ENCODE measurements around the gene VRK2.
"Not testable (repeated sequence)": the region's sequence is repeated elsewhere in the genome, so short reads cannot be mapped to it uniquely, and the experiment has no call there.

- TF ChIP-seq, protein P1, sequence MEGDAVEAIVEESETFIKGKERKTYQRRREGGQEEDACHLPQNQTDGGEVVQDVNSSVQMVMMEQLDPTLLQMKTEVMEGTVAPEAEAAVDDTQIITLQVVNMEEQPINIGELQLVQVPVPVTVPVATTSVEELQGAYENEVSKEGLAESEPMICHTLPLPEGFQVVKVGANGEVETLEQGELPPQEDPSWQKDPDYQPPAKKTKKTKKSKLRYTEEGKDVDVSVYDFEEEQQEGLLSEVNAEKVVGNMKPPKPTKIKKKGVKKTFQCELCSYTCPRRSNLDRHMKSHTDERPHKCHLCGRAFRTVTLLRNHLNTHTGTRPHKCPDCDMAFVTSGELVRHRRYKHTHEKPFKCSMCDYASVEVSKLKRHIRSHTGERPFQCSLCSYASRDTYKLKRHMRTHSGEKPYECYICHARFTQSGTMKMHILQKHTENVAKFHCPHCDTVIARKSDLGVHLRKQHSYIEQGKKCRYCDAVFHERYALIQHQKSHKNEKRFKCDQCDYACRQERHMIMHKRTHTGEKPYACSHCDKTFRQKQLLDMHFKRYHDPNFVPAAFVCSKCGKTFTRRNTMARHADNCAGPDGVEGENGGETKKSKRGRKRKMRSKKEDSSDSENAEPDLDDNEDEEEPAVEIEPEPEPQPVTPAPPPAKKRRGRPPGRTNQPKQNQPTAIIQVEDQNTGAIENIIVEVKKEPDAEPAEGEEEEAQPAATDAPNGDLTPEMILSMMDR (conservative IDR thresholded peaks at IDR 0.05), result not testable (repeated sequence)
- not testable (repeated sequence) for TF ChIP-seq ZFX (IDR thresholded peaks at IDR 0.05)
Measured at GRCh38 chr2:58180175-58180574, 133.6 kb downstream of the VRK2 start.

Data from C4-2B (cell line).